H9 (cell line): ENCODE results near the gene DTWD1. TPM values are rescaled to one million over a fixed set of nuclear protein-coding genes. Genes with fewer than 3 reads are reported as not detected.

Source experiments
- total RNA-seq: library from RNA; stranded (reverse); gene quantifications from 2 replicates; pipeline ENCODE4 v1.2.1, GENCODE V29; 2021

Gene DTWD1
- total RNA-seq, 1 experiment from 2014 or later = 26.7 TPM

Other genes with a start within 250 kb of the DTWD1 start
- gene FGF7, start 197.8 kb upstream of the DTWD1 start, total RNA-seq = not detected in 2 replicates
- gene FAM227B, start 230 bp upstream of the DTWD1 start, total RNA-seq = 5.1 and 5.5 TPM in 2 replicates